ENCODE data around the gene PASD1. TPM values are rescaled to one million over a fixed set of nuclear protein-coding genes. Genes with fewer than 3 reads are reported as not detected.
"Not testable (repeated sequence)": the region's sequence is repeated elsewhere in the genome, so short reads cannot be mapped to it uniquely, and the experiment has no call there.

PASD1 gene
- total RNA-seq, 2 donors from 2014 or later = not detected

GRCh38 chrX:151695583-151696340, 132.3 kb downstream of the PASD1 start:
- Mint-ChIP-seq H3K4me3 (peak overlapping the region; percentile 65), H3K27ac (no peak overlapping the region), H3K27me3 (ENCODE audit: insufficient read depth) (peaks cover 25% of the 10 kb centered on the region), H3K4me1 (peaks cover 5% of the 10 kb centered on the region), H3K36me3 (ENCODE audit: low read depth) (no peaks in the 10 kb centered on the region), H3K9me3 (peaks cover 40% of the 10 kb centered on the region)
- WGBS, 2 experiments (ENCODE audit: insufficient coverage in 1 of 2, insufficient read length in 1 of 2) = 39 to 42% methylated on average over 3 to 19 of the region's 19 CpGs
- Histone ChIP-seq H3K9me3 (ENCODE audit: control insufficient read depth, low read length) (no peaks in the 10 kb centered on the region), H3K9ac (ENCODE audit: extremely low read depth, low read length, poor library complexity, severe bottlenecking) (no peak overlapping the region), H3K36me3 (ENCODE audit: control insufficient read depth, insufficient read depth, low read length) (no peaks in the 10 kb centered on the region), H3K27ac (ENCODE audit: low read depth, low read length) (no peak overlapping the region), H3K4me3 (ENCODE audit: low read length) (peak overlapping the region; percentile 74), H3K4me1 (ENCODE audit: control insufficient read depth, insufficient read depth, low read length) (no peaks in the 10 kb centered on the region), H3K27me3 (ENCODE audit: control insufficient read depth, insufficient read depth, low read length, poor library complexity, severe bottlenecking) (no peaks in the 10 kb centered on the region)
- no peak for DNase-seq
- TF ChIP-seq CTCF (conservative IDR thresholded peaks at IDR 0.05) = no peak

- not testable (repeated sequence) for H3K27ac ChIP-seq (ENCODE audit: low read depth, low read length); H3K9me3 ChIP-seq (ENCODE audit: control insufficient read depth, low read length); H3K9ac ChIP-seq (ENCODE audit: extremely low read depth, low read length, poor library complexity, severe bottlenecking); H3K36me3 Mint-ChIP-seq (ENCODE audit: low read depth); DNase-seq; H3K4me3 ChIP-seq (ENCODE audit: low read length); H3K4me1 Mint-ChIP-seq; H3K27ac Mint-ChIP-seq; H3K36me3 ChIP-seq (ENCODE audit: control insufficient read depth, insufficient read depth, low read length); H3K4me3 Mint-ChIP-seq; H3K27me3 ChIP-seq (ENCODE audit: control insufficient read depth, insufficient read depth, low read length, poor library complexity, severe bottlenecking); H3K4me1 ChIP-seq (ENCODE audit: control insufficient read depth, insufficient read depth, low read length)
- 92% methylated on average over 7 of the region's 8 CpGs; no CpG with 5 or more reads in 1 of the 2 experiments for WGBS, 2 experiments (ENCODE audit: insufficient coverage in 1 of 2, insufficient read length in 1 of 2)
- H3K9me3 Mint-ChIP-seq = peaks cover 44% of the 10 kb centered on the region
- H3K27me3 Mint-ChIP-seq (ENCODE audit: insufficient read depth) = peaks cover 25% of the 10 kb centered on the region
Observed at GRCh38 chrX:151697082-151697481, 133.6 kb downstream of the PASD1 start.

- Histone ChIP-seq H3K4me1 (ENCODE audit: control insufficient read depth, insufficient read depth, low read length) (no peaks in the 10 kb centered on the region), H3K27ac (ENCODE audit: low read depth, low read length) (no peak overlapping the region), H3K27me3 (ENCODE audit: control insufficient read depth, insufficient read depth, low read length, poor library complexity, severe bottlenecking) (no peaks in the 10 kb centered on the region), H3K36me3 (ENCODE audit: control insufficient read depth, insufficient read depth, low read length) (no peaks in the 10 kb centered on the region), H3K9ac (ENCODE audit: extremely low read depth, low read length, poor library complexity, severe bottlenecking) (no peak overlapping the region), H3K4me3 (ENCODE audit: low read length) (no peak overlapping the region), H3K9me3 (ENCODE audit: control insufficient read depth, low read length) (no peaks in the 10 kb centered on the region)
- Mint-ChIP-seq H3K4me1 (peaks cover 5% of the 10 kb centered on the region), H3K36me3 (ENCODE audit: low read depth) (no peaks in the 10 kb centered on the region), H3K4me3 (no peak overlapping the region), H3K9me3 (peaks cover 48% of the 10 kb centered on the region), H3K27me3 (ENCODE audit: insufficient read depth) (peaks cover 25% of the 10 kb centered on the region), H3K27ac (no peak overlapping the region)
- no peak for TF ChIP-seq CTCF (conservative IDR thresholded peaks at IDR 0.05)
- WGBS, 2 experiments (ENCODE audit: insufficient coverage in 1 of 2, insufficient read length in 1 of 2) = 96 to 100% methylated on average over 2 to 4 of the region's 4 CpGs
- no peak for DNase-seq
Observed at GRCh38 chrX:151697522-151697921, 134.0 kb downstream of the PASD1 start.
